Kidney epithelial cell (primary cell): ENCODE measurements around the gene ADCY10. TPM values are rescaled to one million over a fixed set of nuclear protein-coding genes. Genes with fewer than 3 reads are reported as not detected.

Experiments
- DNase-seq: peaks from one replicate; pipeline ENCODE4 v3.0.0-alpha.2; 2010; ENCODE audit warnings: low read depth
- H3K27me3 ChIP-seq: 2 replicates; pipeline ENCODE4 v1.6.0; 2011; ENCODE audit warnings: low read length; ENCODE audit not compliant: control insufficient read depth, insufficient read depth
- H3K36me3 ChIP-seq: 2 replicates; pipeline ENCODE4 v1.5.1; 2011; ENCODE audit warnings: low read length; ENCODE audit not compliant: control insufficient read depth, insufficient read depth
- H3K4me3 ChIP-seq: 2 replicates; pipeline ENCODE4 v1.5.1; 2011; ENCODE audit warnings: low read depth, mild to moderate bottlenecking, control low read depth, low read length
- CTCF ChIP-seq: IDR thresholded peaks from 2 replicates; pipeline ENCODE4 v1.5.1; 2011; ENCODE audit warnings: mild to moderate bottlenecking, moderate library complexity, low read length, control low read depth, inconsistent platforms; ENCODE audit not compliant: insufficient read depth, poor library complexity, severe bottlenecking
- total RNA-seq: library from RNA; depleted of rRNA; stranded (reverse); fragments of >200 nt; gene quantifications from 2 replicates; pipeline ENCODE4 v1.2.3, GENCODE V29; 2015

Gene ADCY10
- total RNA-seq, 1 donor from 2014 or later, result not detected

- Histone ChIP-seq H3K27me3 (no peaks in the 10 kb centered on the region), H3K4me3 (no peak overlapping the region), H3K36me3 (no peaks in the 10 kb centered on the region)
- DNase-seq, result no peak
- TF ChIP-seq CTCF, result no peak
Observed at GRCh38 chr1:167765496-167765895, 148.4 kb downstream of the ADCY10 start.

GRCh38 chr1:167764458-167765330 is 149.2 kb downstream of the ADCY10 start:
- H3K27me3 ChIP-seq, result no peaks in the 10 kb centered on the region
- TF ChIP-seq CTCF, result no peak
- no peaks in the 10 kb centered on the region for H3K36me3 ChIP-seq
- H3K4me3 ChIP-seq, result no peak overlapping the region
- DNase-seq, result no peak

- Histone ChIP-seq H3K36me3 (no peaks in the 10 kb centered on the region), H3K27me3 (no peaks in the 10 kb centered on the region), H3K4me3 (no peak overlapping the region)
- TF ChIP-seq CTCF, result no peak
- DNase-seq, result no peak
Observed at GRCh38 chr1:167763525-167764220, 150.3 kb downstream of the ADCY10 start.

- Histone ChIP-seq H3K4me3 (no peak overlapping the region), H3K27me3 (no peaks in the 10 kb centered on the region), H3K36me3 (no peaks in the 10 kb centered on the region)
- no peak for TF ChIP-seq CTCF
- no peak for DNase-seq
Observed at GRCh38 chr1:167762061-167762746, 151.7 kb downstream of the ADCY10 start.

GRCh38 chr1:167761400-167761799 is 152.5 kb downstream of the ADCY10 start:
- no peak for DNase-seq
- Histone ChIP-seq H3K27me3 (no peaks in the 10 kb centered on the region), H3K4me3 (no peak overlapping the region), H3K36me3 (no peaks in the 10 kb centered on the region)
- no peak for TF ChIP-seq CTCF

Other genes starting within 250 kb of the ADCY10 start
- gene MPZL1, start 192.2 kb downstream of the ADCY10 start, total RNA-seq, result 78.0 and 85.5 TPM in 2 replicates
- 24.7 and 27.2 TPM in 2 replicates for gene DCAF6, start 22.5 kb upstream of the ADCY10 start, total RNA-seq
- gene MPC2, start 22.9 kb upstream of the ADCY10 start, total RNA-seq, result 15.4 and 18.6 TPM in 2 replicates
- gene GPR161, start 222.8 kb upstream of the ADCY10 start, total RNA-seq, result 16.4 and 24.6 TPM in 2 replicates